GM18505 (cell line): ENCODE measurements around the gene ADGRG6.

Experiments used
- ATAC-seq: cut with Tn5 transposase; IDR thresholded peaks from one replicate; pipeline ENCODE4 v1.9.1; 2021; ENCODE audit not compliant: unreplicated experiment
- POLR2A ChIP-seq: IDR thresholded peaks from 4 replicates; pipeline ENCODE4 v1.6.1; 2011; ENCODE audit warnings: borderline replicate concordance; ENCODE audit not compliant: insufficient read depth, insufficient read length; ENCODE audit errors: extremely low read depth

ADGRG6 gene

GRCh38 chr6:142376115-142376514 is 74.3 kb downstream of the ADGRG6 start:
- TF ChIP-seq POLR2A, result no peak
- ATAC-seq, result no peak

- ATAC-seq, result no peak
- TF ChIP-seq POLR2A, result no peak
Observed at GRCh38 chr6:142376800-142377496, 75.1 kb downstream of the ADGRG6 start.

- no peak for ATAC-seq
- no peak for TF ChIP-seq POLR2A
Observed at GRCh38 chr6:142377497-142377848, 75.7 kb downstream of the ADGRG6 start.

GRCh38 chr6:142378138-142378875 is 76.5 kb downstream of the ADGRG6 start:
- no peak for TF ChIP-seq POLR2A

GRCh38 chr6:142380626-142381025 is 78.8 kb downstream of the ADGRG6 start:
- TF ChIP-seq POLR2A, result no peak
- ATAC-seq, result no peak

More at GRCh38 chr6:142378138-142378875, 76.5 kb downstream of the ADGRG6 start:
- ATAC-seq, result no peak

- ATAC-seq, result no peak
- no peak for TF ChIP-seq POLR2A
Observed at GRCh38 chr6:142381181-142381580, 79.4 kb downstream of the ADGRG6 start.

GRCh38 chr6:142381845-142382378 is 80.1 kb downstream of the ADGRG6 start:
- no peak for ATAC-seq
- TF ChIP-seq POLR2A, result no peak

- ATAC-seq, result no peak
- TF ChIP-seq POLR2A, result no peak
Observed at GRCh38 chr6:142384519-142385254, 82.9 kb downstream of the ADGRG6 start.

- no peak for TF ChIP-seq POLR2A
- ATAC-seq, result no peak
Observed at GRCh38 chr6:142385352-142385751, 83.5 kb downstream of the ADGRG6 start.

- no peak for ATAC-seq
- no peak for TF ChIP-seq POLR2A
Observed at GRCh38 chr6:142386657-142387056, 84.8 kb downstream of the ADGRG6 start.

GRCh38 chr6:142387997-142388815 is 86.4 kb downstream of the ADGRG6 start:
- ATAC-seq, result peak; percentile 66
- TF ChIP-seq POLR2A, result no peak

GRCh38 chr6:142395266-142395665 is 93.5 kb downstream of the ADGRG6 start:
- ATAC-seq, result no peak

More at GRCh38 chr6:142395266-142395665, 93.5 kb downstream of the ADGRG6 start:
- no peak for TF ChIP-seq POLR2A
